Right atrium auricular region (tissue), 2 donors: ENCODE data around the gene HMGB1. TPM values are rescaled to one million over a fixed set of nuclear protein-coding genes. Genes with fewer than 3 reads are reported as not detected.

ENCODE experiments used
- DNase-seq: peaks from one replicate; pipeline ENCODE4 v3.0.0-alpha.2; 2019; ENCODE audit warnings: low spot score
- H3K27ac ChIP-seq, 2 donors: fragments of 200-600 bp; sonication (generic); 1 replicate in 1 of 2; 2 replicates in 1 of 2; pipeline ENCODE4 v1.5.1; 2016 to 2019
- H3K27me3 ChIP-seq, 2 donors: fragments of 200-600 bp; sonication (generic); one replicate each; pipeline versions ENCODE4 v1.5.1 to v1.6.0; 2017 to 2019
- H3K36me3 ChIP-seq: fragments of 200-600 bp; sonication (generic); one replicate; pipeline ENCODE4 v1.5.1; 2016
- H3K4me1 ChIP-seq, 2 donors: fragments of 200-600 bp; sonication (generic); one replicate each; pipeline versions ENCODE4 v1.5.1 to v1.6.0; 2017 to 2019
- H3K4me3 ChIP-seq, 2 donors: fragments of 200-600 bp; sonication (generic); 1 replicate in 1 of 2; 2 replicates in 1 of 2; pipeline ENCODE4 v1.5.1; 2017 to 2019; ENCODE audit warnings: mild to moderate bottlenecking in 1 of 2, moderate library complexity in 1 of 2
- H3K9me3 ChIP-seq, 2 donors: fragments of 200-600 bp; sonication (generic); one replicate each; pipeline ENCODE4 v1.5.1; 2019
- total RNA-seq, 2 donors: library from RNA; depleted of rRNA; stranded (reverse); fragments of >200 nt; gene quantifications; one replicate each; pipeline ENCODE4 v1.1.0, GENCODE V29; 2016
- TF ChIP-seq, protein P1 (sequence below), 2 donors: fragments of 200-600 bp; sonication (generic); IDR thresholded peaks; one replicate each; pipeline ENCODE4 v1.5.1; 2019; ENCODE audit warnings: antibody characterized with exemption in 2 of 2

The HMGB1 gene
- total RNA-seq, 2 donors from 2014 or later: 133 to 190 TPM

DNA sequence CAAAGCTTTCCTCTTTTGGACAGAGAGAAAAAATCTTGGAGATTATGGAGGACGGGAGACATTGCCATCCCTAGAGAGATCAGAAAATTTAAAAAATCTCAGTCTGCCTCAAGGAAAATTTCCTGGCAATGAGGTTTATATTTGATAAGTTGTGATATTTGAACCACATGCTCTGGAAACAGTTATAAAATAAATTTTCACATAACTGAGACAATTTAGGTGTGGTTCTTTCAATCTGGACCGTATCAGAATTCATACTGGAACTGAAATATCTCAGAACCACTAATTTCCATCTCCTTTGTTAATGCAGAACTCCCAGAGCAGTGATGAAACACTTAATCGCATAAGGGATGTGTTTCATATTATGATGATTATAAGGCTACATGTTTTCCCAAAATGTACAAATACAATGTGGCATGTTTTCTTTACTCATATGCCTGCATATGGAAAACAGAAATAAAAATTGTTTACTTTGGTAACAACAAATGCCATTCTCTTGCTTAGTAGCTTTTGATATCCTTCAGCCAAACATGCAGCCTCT lies 29.8 kb downstream of the HMGB1 start:
- H3K4me1 ChIP-seq: no peaks in the 10 kb centered on the region
- no peaks in the 10 kb centered on the region for H3K27me3 ChIP-seq
- no peak overlapping the region for H3K27ac ChIP-seq
- no peak overlapping the region for H3K4me3 ChIP-seq
- TF ChIP-seq, protein P1, sequence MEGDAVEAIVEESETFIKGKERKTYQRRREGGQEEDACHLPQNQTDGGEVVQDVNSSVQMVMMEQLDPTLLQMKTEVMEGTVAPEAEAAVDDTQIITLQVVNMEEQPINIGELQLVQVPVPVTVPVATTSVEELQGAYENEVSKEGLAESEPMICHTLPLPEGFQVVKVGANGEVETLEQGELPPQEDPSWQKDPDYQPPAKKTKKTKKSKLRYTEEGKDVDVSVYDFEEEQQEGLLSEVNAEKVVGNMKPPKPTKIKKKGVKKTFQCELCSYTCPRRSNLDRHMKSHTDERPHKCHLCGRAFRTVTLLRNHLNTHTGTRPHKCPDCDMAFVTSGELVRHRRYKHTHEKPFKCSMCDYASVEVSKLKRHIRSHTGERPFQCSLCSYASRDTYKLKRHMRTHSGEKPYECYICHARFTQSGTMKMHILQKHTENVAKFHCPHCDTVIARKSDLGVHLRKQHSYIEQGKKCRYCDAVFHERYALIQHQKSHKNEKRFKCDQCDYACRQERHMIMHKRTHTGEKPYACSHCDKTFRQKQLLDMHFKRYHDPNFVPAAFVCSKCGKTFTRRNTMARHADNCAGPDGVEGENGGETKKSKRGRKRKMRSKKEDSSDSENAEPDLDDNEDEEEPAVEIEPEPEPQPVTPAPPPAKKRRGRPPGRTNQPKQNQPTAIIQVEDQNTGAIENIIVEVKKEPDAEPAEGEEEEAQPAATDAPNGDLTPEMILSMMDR (IDR thresholded peaks at IDR 0.05): no peak
- no peak for DNase-seq
- no peaks in the 10 kb centered on the region for H3K36me3 ChIP-seq
- H3K9me3 ChIP-seq: no peaks in the 10 kb centered on the region

DNA sequence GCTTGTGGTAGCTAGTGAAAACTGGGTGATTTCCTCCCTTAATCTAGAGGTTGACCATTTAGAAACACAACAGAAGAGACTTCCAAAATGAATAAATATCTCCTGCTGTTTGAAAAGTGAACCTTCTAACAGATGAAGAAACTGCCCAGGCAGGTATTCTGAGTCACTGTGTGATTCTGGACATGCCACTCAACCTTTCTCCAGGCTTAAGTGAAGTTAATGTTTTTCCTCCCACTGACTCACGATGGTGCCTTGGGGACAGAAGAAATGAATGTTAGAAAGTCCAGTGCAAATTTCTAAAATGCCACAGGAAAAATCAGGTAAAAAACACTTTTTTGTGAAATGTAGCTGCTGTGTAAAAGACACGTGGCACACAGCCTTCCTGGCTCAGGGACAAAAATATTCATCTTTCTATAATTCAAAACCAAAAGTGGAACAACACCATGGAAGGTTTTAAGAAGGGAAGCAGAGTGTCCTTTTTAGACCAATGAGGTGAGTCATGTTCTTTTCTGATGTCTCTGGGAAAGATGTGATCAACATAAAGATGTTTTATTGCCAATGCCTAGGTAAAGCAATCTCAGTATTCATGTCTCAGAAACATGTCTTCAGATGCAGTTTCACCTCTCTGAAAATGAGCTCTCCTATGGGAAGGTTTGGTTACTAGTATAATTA lies 34.3 kb downstream of the HMGB1 start:
- TF ChIP-seq, protein P1 (IDR thresholded peaks at IDR 0.05): no peak
- DNase-seq: no peak
- H3K9me3 ChIP-seq: no peaks in the 10 kb centered on the region
- no peaks in the 10 kb centered on the region for H3K36me3 ChIP-seq
- H3K4me3 ChIP-seq: no peak overlapping the region
- H3K4me1 ChIP-seq: no peaks in the 10 kb centered on the region
- H3K27me3 ChIP-seq: no peaks in the 10 kb centered on the region
- H3K27ac ChIP-seq: no peak overlapping the region

DNA sequence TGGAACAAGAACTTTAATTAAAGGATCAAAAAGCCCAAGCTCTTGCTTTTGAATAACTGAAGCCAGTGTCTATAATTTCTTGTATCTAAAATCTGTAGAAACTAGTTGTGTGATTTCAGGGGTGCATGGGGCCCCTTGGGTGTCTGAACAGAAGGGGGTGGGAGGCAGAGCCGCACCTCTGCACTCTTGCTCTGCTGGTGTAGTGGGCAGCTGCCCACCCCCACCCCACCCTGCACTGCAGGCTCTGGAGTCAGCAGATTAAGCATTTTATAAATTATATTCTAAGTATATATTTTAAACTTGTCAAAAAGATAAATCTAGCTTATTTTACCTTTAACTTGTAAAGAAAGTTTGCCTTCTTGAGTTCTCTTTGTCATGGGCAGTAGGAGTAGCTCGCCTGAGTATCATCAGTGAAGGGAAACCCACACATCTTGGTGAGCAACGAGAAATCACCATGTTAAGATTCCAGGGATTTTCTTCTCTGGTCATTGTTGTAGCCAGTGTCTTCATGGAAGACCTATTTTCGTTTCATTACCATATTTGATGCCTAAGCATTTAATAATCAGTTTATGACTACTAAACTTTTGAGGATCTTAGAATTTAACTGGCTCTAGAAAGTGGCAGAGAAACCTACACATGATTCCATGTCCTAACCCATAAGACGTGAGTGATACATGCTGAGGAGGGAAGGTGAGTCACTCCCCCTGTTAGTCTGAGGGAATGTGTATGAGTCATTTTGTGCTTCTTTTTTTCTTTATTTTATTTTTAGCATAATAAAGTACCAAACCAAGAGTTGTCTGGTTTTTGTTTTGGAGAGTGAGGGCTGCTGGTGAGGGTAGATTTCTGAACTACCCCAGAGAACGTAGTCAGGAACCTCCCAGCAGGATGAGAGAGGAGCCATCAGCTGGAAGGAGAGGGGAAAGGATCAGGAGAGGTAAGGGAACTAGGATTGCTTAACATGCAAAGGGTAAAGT lies 35.7 kb downstream of the HMGB1 start:
- H3K27me3 ChIP-seq: no peaks in the 10 kb centered on the region
- no peaks in the 10 kb centered on the region for H3K36me3 ChIP-seq
- TF ChIP-seq, protein P1 (IDR thresholded peaks at IDR 0.05): no peak
- no peaks in the 10 kb centered on the region for H3K4me1 ChIP-seq
- DNase-seq: no peak
- H3K9me3 ChIP-seq: no peaks in the 10 kb centered on the region
- H3K4me3 ChIP-seq: no peak overlapping the region
- H3K27ac ChIP-seq: no peak overlapping the region

DNA sequence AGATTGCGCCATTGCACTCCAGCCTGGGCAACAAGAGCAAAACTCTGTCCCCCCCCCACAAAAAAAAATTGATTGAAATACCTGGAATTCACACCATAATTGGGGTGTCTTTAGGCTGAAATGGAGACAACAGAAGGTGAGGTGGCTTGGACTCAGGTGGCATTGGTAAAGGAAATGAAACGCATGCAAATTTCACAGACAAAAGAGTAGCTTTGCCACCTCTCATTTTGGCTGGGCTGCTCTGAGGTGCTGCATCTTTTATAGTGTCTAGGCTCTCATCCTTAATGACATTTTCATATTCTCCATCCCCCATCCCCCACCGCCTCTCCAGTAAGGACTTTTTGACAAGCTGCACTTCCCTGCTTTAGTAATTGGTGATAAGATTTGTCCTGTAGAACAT lies 36.5 kb downstream of the HMGB1 start:
- DNase-seq: no peak
- Histone ChIP-seq H3K9me3 (no peaks in the 10 kb centered on the region), H3K27me3 (no peaks in the 10 kb centered on the region), H3K4me3 (no peak overlapping the region), H3K36me3 (no peaks in the 10 kb centered on the region), H3K4me1 (no peaks in the 10 kb centered on the region), H3K27ac (no peak overlapping the region)
- TF ChIP-seq, protein P1 (IDR thresholded peaks at IDR 0.05): no peak

DNA sequence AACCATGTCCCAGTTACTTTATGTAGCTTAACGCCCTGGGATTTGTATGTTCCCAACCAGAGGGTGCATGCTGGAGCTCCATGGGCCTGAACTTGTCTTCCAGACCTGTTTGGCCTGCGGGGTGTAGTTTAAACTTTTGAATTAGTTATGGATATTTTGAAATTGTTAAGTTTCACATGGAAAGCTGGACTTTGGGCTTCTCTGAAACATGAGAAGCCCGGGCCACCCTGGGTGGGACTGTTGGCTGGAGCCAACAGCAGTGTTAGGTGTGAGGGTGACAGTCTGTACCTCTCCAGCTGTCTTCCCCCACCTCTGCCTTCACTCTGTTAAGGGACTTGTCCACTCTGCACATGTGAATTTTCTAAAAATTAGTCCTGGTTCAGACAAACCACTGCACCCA lies 41.8 kb downstream of the HMGB1 start:
- Histone ChIP-seq H3K27ac (no peak overlapping the region), H3K36me3 (no peaks in the 10 kb centered on the region), H3K9me3 (no peaks in the 10 kb centered on the region), H3K27me3 (no peaks in the 10 kb centered on the region), H3K4me1 (peaks cover 0 to 8% of the 10 kb centered on the region in 2 donors), H3K4me3 (no peak overlapping the region)
- TF ChIP-seq, protein P1 (IDR thresholded peaks at IDR 0.05): no peak
- DNase-seq: no peak
